ENCODE data around the gene DDX49. TPM values are rescaled to one million over a fixed set of nuclear protein-coding genes. Genes with fewer than 3 reads are reported as not detected.

Gene DDX49
- total and polyA plus RNA-seq, 9 of the 15 experiments (the other 6 are each of a cell fraction or from before 2014, with no cell fraction given): 1.1 to 113 (median 45.7) TPM

GRCh38 chr19:18895038-18895823, 24.3 kb upstream of the DDX49 start (continued):
- TF ChIP-seq THAP12 (CRISPR knock-in tag; IDR thresholded peaks at IDR 0.05) (no peak), ZNF263 (CRISPR knock-in tag; IDR thresholded peaks at IDR 0.05; ENCODE audit: borderline replicate concordance) (peak; percentile 32; the same call in 1 of the 2 replicates), MIER1 (IDR thresholded peaks at IDR 0.05; ENCODE audit: low read depth) (no peak), GABPB1 (CRISPR knock-in tag; IDR thresholded peaks at IDR 0.05) (peak; percentile 56; the same call in 1 of the 2 replicates), NRF1 (conservative IDR thresholded peaks at IDR 0.05 in 1 of 2, IDR thresholded peaks at IDR 0.05 in 1 of 2) (peak; percentile 36 to 37; a peak in 2 of 4 replicates), SMC3 (conservative IDR thresholded peaks at IDR 0.05; ENCODE audit: insufficient read depth, low read depth, low read length) (0 out of 2 replicates have a peak, but pooled peaks have one; percentile 31), EGR1 (conservative IDR thresholded peaks at IDR 0.05) (peak; percentile 45; the same call in 1 of the 2 replicates), IRF1 (CRISPR knock-in tag; IDR thresholded peaks at IDR 0.05; ENCODE audit: borderline replicate concordance) (no peak), ILK (tag; IDR thresholded peaks at IDR 0.05; ENCODE audit: borderline replicate concordance, low read depth) (no peak), FOXA3 (CRISPR knock-in tag; conservative IDR thresholded peaks at IDR 0.05 in 1 of 2, IDR thresholded peaks at IDR 0.05 in 1 of 2) (no peak), ZBTB7A (IDR thresholded peaks at IDR 0.05; ENCODE audit: borderline replicate concordance, control insufficient read depth, low read depth, low read length) (peak; percentile 57; the same call in 1 of the 2 replicates), ZNF511 (CRISPR knock-in tag; IDR thresholded peaks at IDR 0.05) (0 out of 2 replicates have a peak, but pooled peaks have one; percentile 46), CREB1 (IDR thresholded peaks at IDR 0.05) (no peak), CREB1 (CRISPR knock-in tag; IDR thresholded peaks at IDR 0.05) (peak; percentile 46; the same call in 1 of the 2 replicates), RB1 (IDR thresholded peaks at IDR 0.05; ENCODE audit: low read depth) (peak; percentile 49), CBFA2T3 (IDR thresholded peaks at IDR 0.05) (no peak), TFAP4 (CRISPR knock-in tag; IDR thresholded peaks at IDR 0.05; ENCODE audit: borderline replicate concordance) (peak; percentile 41; the same call in 1 of the 2 replicates), UBTF (IDR thresholded peaks at IDR 0.05; ENCODE audit: borderline replicate concordance in 1 of 2, low read depth in 2 of 2, low read length in 2 of 2) (0 out of 4 replicates have a peak, but pooled peaks of 1 of the 2 experiments have one; percentile 30), HMGN3 (IDR thresholded peaks at IDR 0.05; ENCODE audit: borderline replicate concordance, extremely low read depth, insufficient read length, low read depth, low read length) (peak; percentile 37)

Measured in K562 (cell line).